C4-2B (cell line): ENCODE data around the gene BAG1.

Experiments used
- CTCF ChIP-seq: fragments of 450-650 bp; conservative IDR thresholded peaks from 2 replicates; pipeline ENCODE4 v1.5.1; 2017; ENCODE audit warnings: mild to moderate bottlenecking
- ZFX ChIP-seq: fragments of 450-650 bp; IDR thresholded peaks from 2 replicates; pipeline ENCODE4 v1.6.1; 2017

- TF ChIP-seq CTCF, result no peak
- no peak for TF ChIP-seq ZFX
Measured at GRCh38 chr9:33233626-33234342, 30.7 kb downstream of the BAG1 start.
